SK-N-SH treated with all-trans-retinoic acid at 6 μM for 48 hours (cell line): ENCODE measurements around the gene RHBDL2.

Source experiments
- ATAC-seq: fragments of 200-7000 bp; cut with Tn5 transposase; 3 replicates; pipeline ENCODE4 v1.9.1; 2020; ENCODE audit warnings: mild to moderate bottlenecking, moderate library complexity
- ARNTL ChIP-seq: fragments of 450-650 bp; formaldehyde crosslinking; IDR thresholded peaks from 2 replicates; pipeline ENCODE4 v1.5.0; 2020; ENCODE audit warnings: low read depth, mild to moderate bottlenecking, moderate library complexity, borderline replicate concordance
- BACH2 ChIP-seq: fragments of 250-450 bp; sonication (Bioruptor Pico); IDR thresholded peaks from 2 replicates; pipeline ENCODE4 v1.9.0; 2021; ENCODE audit warnings: mild to moderate bottlenecking, borderline replicate concordance
- CREB5 ChIP-seq: fragments of 250-450 bp; sonication (Bioruptor Pico); IDR thresholded peaks from 2 replicates; pipeline ENCODE4 v1.5.1; 2020; ENCODE audit warnings: low read depth, mild to moderate bottlenecking, moderate library complexity
- CSRNP3 ChIP-seq: fragments of 250-450 bp; sonication (Bioruptor Pico); IDR thresholded peaks from 2 replicates; pipeline ENCODE4 v1.5.1; 2021; ENCODE audit warnings: mild to moderate bottlenecking, moderate library complexity
- ESRRG ChIP-seq: fragments of 250-450 bp; sonication (Bioruptor Pico); IDR thresholded peaks from 2 replicates; pipeline ENCODE4 v1.6.1; 2021; ENCODE audit warnings: mild to moderate bottlenecking
- ISL1 ChIP-seq: fragments of 250-450 bp; sonication (Bioruptor Pico); IDR thresholded peaks from 2 replicates; pipeline ENCODE4 v2.1.2; 2022; ENCODE audit warnings: mild to moderate bottlenecking, moderate library complexity
- RARB ChIP-seq: fragments of 250-450 bp; sonication (Bioruptor Pico); IDR thresholded peaks from 2 replicates; pipeline ENCODE4 v1.8.0; 2021; ENCODE audit warnings: mild to moderate bottlenecking, moderate library complexity
- SNAI2 ChIP-seq: fragments of 250-450 bp; sonication (Bioruptor Pico); IDR thresholded peaks from 2 replicates; pipeline ENCODE4 v1.5.0; 2020; ENCODE audit warnings: mild to moderate bottlenecking, moderate library complexity
- TCF4 ChIP-seq: fragments of 250-450 bp; sonication (Bioruptor Pico); IDR thresholded peaks from 2 replicates; pipeline ENCODE4 v1.8.0; 2021; ENCODE audit warnings: mild to moderate bottlenecking, moderate library complexity, borderline replicate concordance
- TOX ChIP-seq: fragments of 250-450 bp; sonication (Bioruptor Pico); IDR thresholded peaks from 2 replicates; pipeline ENCODE4 v1.8.0; 2021; ENCODE audit warnings: mild to moderate bottlenecking, moderate library complexity, borderline replicate concordance
- ZC3H10 ChIP-seq: fragments of 250-450 bp; sonication (Bioruptor Pico); IDR thresholded peaks from 2 replicates; pipeline ENCODE4 v1.5.1; 2021; ENCODE audit warnings: mild to moderate bottlenecking, moderate library complexity
- ZFP3 ChIP-seq: fragments of 250-450 bp; sonication (Bioruptor Pico); IDR thresholded peaks from 2 replicates; pipeline ENCODE4 v1.5.0; 2020; ENCODE audit warnings: mild to moderate bottlenecking, moderate library complexity
- ZNF565 ChIP-seq: fragments of 450-650 bp; formaldehyde crosslinking; conservative IDR thresholded peaks from 2 replicates; pipeline ENCODE4 v1.5.0; 2020; ENCODE audit warnings: low read depth, mild to moderate bottlenecking, moderate library complexity
- ZNF8 ChIP-seq: fragments of 450-650 bp; formaldehyde crosslinking; IDR thresholded peaks from 2 replicates; pipeline ENCODE4 v1.5.0; 2020; ENCODE audit warnings: mild to moderate bottlenecking, moderate library complexity
- TF ChIP-seq, protein P1 (sequence below): fragments of 250-450 bp; sonication (Bioruptor Pico); IDR thresholded peaks from 2 replicates; pipeline ENCODE4 v1.8.0; 2020; ENCODE audit warnings: mild to moderate bottlenecking, moderate library complexity, borderline replicate concordance
- TF ChIP-seq, protein P2 (sequence below): fragments of 250-450 bp; sonication (Bioruptor Pico); IDR thresholded peaks from 2 replicates; pipeline ENCODE4 v1.8.0; 2021; ENCODE audit warnings: low read depth, mild to moderate bottlenecking, moderate library complexity, borderline replicate concordance
- TF ChIP-seq, protein P3 (sequence below): fragments of 250-450 bp; sonication (Bioruptor Pico); IDR thresholded peaks from 2 replicates; pipeline ENCODE4 v1.5.0; 2020; ENCODE audit warnings: mild to moderate bottlenecking, moderate library complexity

RHBDL2 gene

DNA sequence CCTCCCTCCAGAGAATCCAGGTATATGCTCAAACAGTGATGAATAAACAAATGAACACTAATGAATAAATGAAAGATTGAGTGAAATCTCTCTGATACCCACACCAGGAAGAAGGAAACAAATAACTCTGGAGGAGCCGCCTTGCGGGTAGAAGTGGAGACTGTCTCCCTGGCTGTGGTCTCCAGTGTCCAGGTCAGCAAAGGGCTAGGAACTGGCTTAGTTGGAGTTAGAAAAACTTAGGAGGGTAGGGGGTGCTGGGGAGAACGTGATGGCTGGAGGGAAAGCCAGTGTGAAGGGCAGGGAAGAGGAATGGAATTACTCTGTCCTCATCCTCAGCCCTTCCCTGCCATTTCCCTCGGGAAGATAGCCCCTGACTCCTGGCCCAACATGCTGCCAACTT, 537 bp downstream of the RHBDL2 start:
- no peak; the same call in 2 of the 3 replicates for ATAC-seq
- TF ChIP-seq ARNTL (CRISPR knock-in tag) (no peak), TCF4 (CRISPR knock-in tag) (no peak), RARB (no peak), SNAI2 (CRISPR knock-in tag) (no peak), ZNF8 (CRISPR knock-in tag) (no peak), ZFP3 (CRISPR knock-in tag) (no peak), BACH2 (no peak), ZC3H10 (no peak)
- TF ChIP-seq, protein P1, sequence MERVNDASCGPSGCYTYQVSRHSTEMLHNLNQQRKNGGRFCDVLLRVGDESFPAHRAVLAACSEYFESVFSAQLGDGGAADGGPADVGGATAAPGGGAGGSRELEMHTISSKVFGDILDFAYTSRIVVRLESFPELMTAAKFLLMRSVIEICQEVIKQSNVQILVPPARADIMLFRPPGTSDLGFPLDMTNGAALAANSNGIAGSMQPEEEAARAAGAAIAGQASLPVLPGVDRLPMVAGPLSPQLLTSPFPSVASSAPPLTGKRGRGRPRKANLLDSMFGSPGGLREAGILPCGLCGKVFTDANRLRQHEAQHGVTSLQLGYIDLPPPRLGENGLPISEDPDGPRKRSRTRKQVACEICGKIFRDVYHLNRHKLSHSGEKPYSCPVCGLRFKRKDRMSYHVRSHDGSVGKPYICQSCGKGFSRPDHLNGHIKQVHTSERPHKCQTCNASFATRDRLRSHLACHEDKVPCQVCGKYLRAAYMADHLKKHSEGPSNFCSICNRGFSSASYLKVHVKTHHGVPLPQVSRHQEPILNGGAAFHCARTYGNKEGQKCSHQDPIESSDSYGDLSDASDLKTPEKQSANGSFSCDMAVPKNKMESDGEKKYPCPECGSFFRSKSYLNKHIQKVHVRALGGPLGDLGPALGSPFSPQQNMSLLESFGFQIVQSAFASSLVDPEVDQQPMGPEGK (CRISPR knock-in tag), result no peak
- TF ChIP-seq, protein P2, sequence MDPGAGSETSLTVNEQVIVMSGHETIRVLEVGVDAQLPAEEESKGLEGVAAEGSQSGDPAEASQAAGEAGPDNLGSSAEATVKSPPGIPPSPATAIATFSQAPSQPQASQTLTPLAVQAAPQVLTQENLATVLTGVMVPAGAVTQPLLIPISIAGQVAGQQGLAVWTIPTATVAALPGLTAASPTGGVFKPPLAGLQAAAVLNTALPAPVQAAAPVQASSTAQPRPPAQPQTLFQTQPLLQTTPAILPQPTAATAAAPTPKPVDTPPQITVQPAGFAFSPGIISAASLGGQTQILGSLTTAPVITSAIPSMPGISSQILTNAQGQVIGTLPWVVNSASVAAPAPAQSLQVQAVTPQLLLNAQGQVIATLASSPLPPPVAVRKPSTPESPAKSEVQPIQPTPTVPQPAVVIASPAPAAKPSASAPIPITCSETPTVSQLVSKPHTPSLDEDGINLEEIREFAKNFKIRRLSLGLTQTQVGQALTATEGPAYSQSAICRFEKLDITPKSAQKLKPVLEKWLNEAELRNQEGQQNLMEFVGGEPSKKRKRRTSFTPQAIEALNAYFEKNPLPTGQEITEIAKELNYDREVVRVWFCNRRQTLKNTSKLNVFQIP (CRISPR knock-in tag), result no peak
- TF ChIP-seq, protein P3, sequence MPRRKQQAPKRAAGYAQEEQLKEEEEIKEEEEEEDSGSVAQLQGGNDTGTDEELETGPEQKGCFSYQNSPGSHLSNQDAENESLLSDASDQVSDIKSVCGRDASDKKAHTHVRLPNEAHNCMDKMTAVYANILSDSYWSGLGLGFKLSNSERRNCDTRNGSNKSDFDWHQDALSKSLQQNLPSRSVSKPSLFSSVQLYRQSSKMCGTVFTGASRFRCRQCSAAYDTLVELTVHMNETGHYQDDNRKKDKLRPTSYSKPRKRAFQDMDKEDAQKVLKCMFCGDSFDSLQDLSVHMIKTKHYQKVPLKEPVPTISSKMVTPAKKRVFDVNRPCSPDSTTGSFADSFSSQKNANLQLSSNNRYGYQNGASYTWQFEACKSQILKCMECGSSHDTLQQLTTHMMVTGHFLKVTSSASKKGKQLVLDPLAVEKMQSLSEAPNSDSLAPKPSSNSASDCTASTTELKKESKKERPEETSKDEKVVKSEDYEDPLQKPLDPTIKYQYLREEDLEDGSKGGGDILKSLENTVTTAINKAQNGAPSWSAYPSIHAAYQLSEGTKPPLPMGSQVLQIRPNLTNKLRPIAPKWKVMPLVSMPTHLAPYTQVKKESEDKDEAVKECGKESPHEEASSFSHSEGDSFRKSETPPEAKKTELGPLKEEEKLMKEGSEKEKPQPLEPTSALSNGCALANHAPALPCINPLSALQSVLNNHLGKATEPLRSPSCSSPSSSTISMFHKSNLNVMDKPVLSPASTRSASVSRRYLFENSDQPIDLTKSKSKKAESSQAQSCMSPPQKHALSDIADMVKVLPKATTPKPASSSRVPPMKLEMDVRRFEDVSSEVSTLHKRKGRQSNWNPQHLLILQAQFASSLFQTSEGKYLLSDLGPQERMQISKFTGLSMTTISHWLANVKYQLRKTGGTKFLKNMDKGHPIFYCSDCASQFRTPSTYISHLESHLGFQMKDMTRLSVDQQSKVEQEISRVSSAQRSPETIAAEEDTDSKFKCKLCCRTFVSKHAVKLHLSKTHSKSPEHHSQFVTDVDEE (CRISPR knock-in tag), result no peak

DNA sequence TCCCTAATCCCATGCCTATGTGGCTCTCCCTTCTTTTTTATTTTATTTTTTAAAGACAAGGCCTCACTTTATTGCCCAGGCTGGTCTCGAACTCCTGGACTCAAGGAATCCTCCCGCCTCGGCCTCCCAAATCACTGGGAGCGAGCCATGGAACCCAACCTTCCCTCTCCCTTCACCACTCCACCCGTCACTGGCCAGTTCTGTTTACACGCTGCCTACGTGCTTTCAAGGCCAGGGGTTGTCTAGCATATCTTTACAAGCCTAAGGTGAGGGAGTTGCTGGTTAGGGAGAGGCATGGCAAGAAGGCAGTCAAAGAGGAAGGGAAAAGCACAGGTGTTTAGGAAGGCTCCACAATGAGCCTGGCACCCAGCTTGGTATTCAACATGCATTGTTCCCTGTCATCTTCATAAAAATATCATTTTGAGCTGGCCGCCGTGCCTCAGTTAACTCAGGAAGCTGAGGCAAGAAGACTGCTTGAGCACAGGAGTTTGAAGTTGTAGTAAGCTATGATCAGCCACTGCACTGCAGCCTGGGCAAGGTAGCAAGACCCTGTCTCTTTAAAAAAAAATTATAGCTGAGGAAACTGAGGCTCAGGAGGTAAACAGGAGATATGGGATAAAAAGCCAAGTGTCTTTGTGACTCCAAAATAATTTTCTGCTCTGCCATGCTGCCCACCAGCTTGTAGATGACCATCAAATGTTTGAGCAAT, 1.1 kb downstream of the RHBDL2 start:
- no peak for ATAC-seq
- TF ChIP-seq CSRNP3 (CRISPR knock-in tag) (no peak), ARNTL (CRISPR knock-in tag) (no peak), ZNF565 (CRISPR knock-in tag) (no peak), BACH2 (no peak), CREB5 (no peak), ZNF8 (CRISPR knock-in tag) (no peak), ZFP3 (CRISPR knock-in tag) (no peak), ESRRG (CRISPR knock-in tag) (no peak), TOX (CRISPR knock-in tag) (no peak), RARB (no peak), ISL1 (CRISPR knock-in tag) (no peak)
- TF ChIP-seq, protein P3 (CRISPR knock-in tag), result no peak
- TF ChIP-seq, all 23 proteins: peak for 0
